NK-92 (cell line): ENCODE data around the gene TNFRSF4.

Source experiments
- DNase-seq: peaks from one replicate; lab custom pipeline; 2025; ENCODE audit not compliant: unreplicated experiment; lab: John Stamatoyannopoulos, UW

TNFRSF4 gene

DNA sequence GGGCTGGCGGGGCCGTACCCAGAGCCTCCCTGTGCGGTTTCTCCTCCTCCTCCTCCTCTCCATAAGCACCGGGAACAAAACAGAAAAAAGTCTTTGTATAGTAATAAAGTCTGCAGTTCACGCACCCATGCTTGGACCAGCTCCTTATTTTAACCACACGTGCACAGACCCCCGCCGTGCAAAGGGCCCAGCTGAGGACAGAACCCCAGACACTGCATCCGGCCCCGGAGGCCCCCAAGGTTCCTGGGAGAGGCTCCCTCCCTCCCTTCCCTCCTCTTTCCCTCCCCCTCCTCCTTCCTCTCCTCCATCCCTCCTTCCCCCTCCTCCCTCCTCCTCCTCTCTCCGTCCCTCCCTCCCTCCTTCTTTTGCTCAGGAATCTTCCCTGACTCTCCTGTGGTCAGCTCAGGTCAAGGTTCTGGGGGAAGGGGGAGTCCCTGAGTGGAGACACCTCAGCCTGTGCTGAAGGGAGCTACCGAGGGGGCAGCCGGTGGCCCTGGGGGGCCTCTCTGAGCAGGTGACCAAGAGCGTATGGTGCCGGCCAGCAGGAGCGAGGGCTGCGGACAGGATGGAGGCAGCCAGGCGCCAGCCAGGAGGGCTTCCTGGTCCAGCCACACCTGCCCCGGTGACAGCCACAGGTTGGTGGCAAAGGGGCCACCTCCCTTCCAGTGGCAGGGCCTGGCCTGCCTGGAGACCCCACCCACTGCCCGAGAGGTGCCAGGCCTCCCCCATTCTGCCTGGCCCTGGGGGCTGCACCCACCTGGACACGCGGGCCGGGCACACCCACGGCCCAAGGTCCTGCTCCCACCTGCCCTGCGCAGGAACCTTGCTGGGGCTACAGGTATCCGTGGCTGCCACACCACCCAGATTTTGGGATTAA lies 43.5 kb downstream of the TNFRSF4 start:
- DNase-seq = no peak

- DNase-seq = no peak
These were observed 44.3 kb downstream of the TNFRSF4 start for GRCh38 chr1:1169429-1170214.

GRCh38 chr1:1168451-1169411 lies 45.2 kb downstream of the TNFRSF4 start:
- no peak for DNase-seq

DNA sequence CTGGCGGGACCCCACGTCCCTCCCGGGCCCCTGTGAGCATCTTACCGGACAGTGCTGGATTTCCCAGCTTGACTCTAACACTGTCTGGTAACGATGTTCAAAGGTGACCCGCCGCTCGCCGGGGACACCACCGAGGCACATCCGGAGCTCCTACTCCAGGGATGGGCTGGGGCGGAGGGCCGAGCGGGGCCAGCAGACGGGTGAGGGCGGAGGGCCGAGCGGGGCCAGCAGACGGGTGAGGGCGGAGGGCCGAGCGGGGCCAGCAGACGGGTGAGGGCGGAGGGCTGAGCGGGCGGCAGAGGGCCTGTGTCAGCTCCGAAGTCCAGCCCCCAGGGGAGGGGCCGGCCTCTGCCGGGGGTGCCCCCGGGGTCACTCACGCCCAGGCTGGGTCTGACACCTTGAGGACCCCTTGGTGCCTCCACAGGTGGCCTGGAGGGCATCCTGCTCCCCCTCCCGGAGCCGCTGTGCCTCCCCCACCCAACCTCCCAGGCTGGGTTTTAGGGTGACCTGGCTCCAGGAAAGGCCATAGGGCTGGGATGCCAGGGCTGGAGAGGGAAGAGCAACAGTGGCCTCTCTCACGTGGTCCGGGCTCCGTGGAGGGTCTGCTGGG lies 46.0 kb downstream of the TNFRSF4 start:
- no peak for DNase-seq

- DNase-seq = no peak
These were observed 46.5 kb downstream of the TNFRSF4 start for GRCh38 chr1:1167398-1167821.

DNA sequence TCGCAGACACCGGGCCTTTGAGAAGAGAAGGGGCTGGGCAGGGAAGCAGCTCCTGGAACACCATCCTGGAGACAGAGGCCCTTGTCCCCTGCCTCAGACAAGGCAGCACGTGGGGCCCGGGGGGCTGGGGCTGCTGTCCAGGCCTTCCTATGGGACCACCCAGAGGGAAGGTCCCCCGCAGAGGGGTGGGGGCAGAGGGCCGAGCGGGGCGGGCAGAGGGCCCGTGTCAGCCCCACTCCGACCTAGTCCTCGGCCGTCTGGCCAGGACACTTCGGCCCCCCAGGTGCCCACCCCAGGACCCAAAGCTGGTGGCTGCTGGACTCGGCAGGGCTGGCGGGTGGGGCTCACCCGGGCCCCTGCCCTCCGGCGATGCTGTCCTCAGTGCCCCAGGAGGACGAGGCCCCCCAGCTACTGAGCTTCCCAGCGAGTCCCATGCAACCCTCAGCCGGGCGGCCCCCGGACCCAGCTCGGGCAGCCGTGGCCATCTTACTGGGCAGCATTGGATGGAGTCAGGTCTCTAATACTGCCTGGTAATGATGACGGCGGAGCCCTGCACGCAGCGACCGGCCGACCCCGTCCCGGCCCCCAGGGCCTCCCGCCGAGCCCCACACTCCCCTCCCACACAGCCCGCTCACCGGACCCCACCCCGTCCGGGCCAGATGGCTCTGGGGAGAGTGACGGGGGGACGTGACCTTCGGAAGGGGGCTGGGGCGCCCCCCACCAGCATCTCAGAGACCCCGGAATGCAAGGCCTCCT lies 47.1 kb downstream of the TNFRSF4 start:
- DNase-seq = no peak

- DNase-seq = no peak
These were observed 48.0 kb downstream of the TNFRSF4 start for GRCh38 chr1:1165900-1166421.

DNA sequence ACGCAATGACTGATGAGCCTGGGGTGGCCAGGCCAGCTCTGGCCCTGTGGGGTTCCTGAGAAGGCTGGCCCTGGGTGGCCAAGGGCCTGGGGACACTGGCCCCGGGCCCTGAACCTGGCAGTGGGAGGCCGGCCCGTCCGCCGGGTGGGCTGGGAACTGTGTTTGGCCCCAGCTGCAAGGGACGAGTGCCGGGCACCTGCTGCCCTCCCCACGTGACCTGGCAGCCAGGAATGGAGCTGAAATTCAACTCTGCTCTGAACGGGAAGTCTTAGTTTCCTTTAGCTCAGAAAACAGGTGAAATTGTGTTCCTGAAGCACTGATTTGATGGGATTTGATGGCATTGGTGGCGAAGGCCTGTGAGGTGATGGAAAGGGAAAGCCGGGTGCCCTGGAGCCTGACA lies 48.5 kb downstream of the TNFRSF4 start:
- no peak for DNase-seq

GRCh38 chr1:1164701-1165451 lies 49.1 kb downstream of the TNFRSF4 start:
- DNase-seq = no peak

DNA sequence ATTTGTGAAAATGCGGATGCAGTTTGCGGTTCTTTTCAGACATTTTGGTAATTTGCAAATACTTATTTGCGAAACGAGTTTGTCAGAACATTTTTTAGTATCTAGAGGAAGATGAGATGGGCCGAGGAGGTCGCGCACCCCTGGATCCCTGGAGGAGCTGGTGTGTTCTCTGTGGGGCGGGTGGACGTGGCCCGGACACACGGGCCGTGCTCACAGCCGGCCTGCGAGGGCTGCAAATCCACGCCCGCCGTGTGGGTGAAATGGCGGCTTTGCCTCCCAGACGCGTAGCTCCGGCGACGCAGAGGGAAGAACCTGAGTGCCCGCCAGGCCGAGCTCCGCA lies 49.6 kb downstream of the TNFRSF4 start:
- DNase-seq = no peak

- DNase-seq = no peak
These were observed 50.3 kb downstream of the TNFRSF4 start for GRCh38 chr1:1163538-1164070.

DNA sequence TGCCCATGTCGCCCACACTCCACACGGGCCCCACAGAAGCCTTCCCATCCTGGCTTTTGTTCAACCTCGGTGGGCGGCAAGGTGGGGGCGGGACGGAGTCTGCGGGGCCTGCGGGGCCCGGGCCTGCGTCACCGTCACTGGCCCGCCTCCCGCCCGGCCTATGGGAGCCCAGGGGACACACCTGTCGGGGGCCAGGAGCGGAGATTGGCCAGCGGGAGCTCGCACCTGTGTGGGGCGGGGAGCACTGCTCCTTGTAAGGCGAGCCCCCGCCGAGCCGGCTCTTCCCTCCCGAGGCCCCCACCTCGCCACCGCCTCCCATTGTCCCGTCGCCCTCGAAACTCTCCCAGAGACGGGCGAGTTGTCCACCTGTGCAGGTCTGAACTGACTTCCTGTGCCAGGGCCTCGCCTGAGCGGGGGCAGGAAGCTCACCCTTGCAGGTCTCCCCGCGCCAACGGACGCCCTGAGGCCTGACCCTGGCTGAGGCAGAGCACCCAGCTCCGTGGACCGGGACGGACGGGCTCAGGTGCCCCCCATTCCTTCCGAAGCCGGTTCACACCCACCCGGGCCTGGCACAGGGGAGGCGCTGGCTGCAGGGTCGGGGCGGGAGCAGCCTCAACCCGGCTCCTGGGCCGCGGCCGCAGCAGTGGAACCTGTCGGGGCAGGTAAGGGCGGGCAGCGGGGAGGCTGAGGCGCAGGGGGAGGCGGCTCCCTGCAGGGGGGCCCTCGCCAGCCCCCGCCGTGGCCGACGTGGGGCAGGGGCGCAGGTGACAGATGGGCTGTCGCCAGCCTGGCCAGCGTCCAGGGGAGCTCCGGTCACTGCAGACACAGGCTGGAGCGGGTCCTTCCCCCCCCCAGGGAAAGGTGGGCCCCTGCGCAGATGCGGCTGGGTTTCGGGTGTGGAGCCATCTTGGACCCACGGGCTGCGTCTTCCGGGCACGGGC lies 51.1 kb downstream of the TNFRSF4 start:
- no peak for DNase-seq

DNA sequence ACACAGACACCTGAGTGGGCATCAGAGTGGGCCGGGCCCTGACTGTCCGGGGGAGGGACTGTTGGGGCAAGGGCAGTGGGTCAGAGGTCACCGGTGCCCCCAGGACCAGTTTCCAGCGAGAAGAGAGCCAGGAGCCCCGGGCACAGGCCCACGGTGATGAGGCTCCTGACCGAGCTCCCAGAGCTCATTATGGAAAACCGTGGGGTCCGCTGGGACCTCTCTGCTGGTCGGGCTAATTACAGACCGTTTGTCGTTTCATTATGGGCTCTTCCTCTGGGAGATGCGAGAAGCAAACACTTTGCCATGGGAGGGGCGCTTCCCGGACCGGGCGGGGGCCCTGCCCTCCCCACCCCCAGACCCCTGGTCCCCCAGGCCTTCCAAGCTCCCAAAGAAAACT lies 52.3 kb downstream of the TNFRSF4 start:
- no peak for DNase-seq
